Left ventricle myocardium inferior (tissue), 1 donor: ENCODE results near the gene TMEM89. TPM values are rescaled to one million over a fixed set of nuclear protein-coding genes. Genes with fewer than 3 reads are reported as not detected.
A peak's percentile ranks its signal among the peaks of the same experiment; 100 is the strongest.

Experiments
- DNase-seq: peaks from one replicate; pipeline ENCODE4 v3.0.0-alpha.2; 2020
- H3K27ac ChIP-seq: fragments of 200-600 bp; replicated peaks from 2 replicates; pipeline ENCODE4 v1.8.0; 2021
- H3K27me3 ChIP-seq: fragments of 200-600 bp; 2 replicates; pipeline ENCODE4 v1.8.0; 2021; ENCODE audit warnings: low read depth
- H3K36me3 ChIP-seq: fragments of 200-600 bp; 2 replicates; pipeline ENCODE4 v1.8.0; 2021
- H3K4me1 ChIP-seq: fragments of 200-600 bp; 2 replicates; pipeline ENCODE4 v1.8.0; 2021
- H3K4me3 ChIP-seq: fragments of 200-600 bp; 2 replicates; pipeline ENCODE4 v1.8.0; 2021; ENCODE audit warnings: mild to moderate bottlenecking, moderate library complexity
- H3K9me3 ChIP-seq: fragments of 200-600 bp; replicated peaks from 2 replicates; pipeline ENCODE4 v1.8.0; 2021
- intact Hi-C: fragments of 100-400 bp; cut with micrococcal nuclease; formaldehyde crosslinking; loops from one replicate; pipeline ENCODE4 v1.11.0; 2022
- total RNA-seq: library from RNA; stranded (reverse); fragmentation: NEBNext Ultra II Directional; extraction: Animal tissue kit (Norgen Biotek cat#: 25700); gene quantifications from one replicate; pipeline ENCODE4 v1.2.1, GENCODE V29; 2021
- TF ChIP-seq, protein P1 (sequence below): fragments of 200-600 bp; IDR thresholded peaks from 2 replicates; pipeline ENCODE4 v1.8.0; 2021; ENCODE audit warnings: antibody characterized with exemption, mild to moderate bottlenecking, borderline replicate concordance
- donor health status: DM: no; HTN: yes; CAD: no; lungs with severe emphysema.

The TMEM89 gene
- total RNA-seq, 1 donor from 2014 or later = not detected

DNA sequence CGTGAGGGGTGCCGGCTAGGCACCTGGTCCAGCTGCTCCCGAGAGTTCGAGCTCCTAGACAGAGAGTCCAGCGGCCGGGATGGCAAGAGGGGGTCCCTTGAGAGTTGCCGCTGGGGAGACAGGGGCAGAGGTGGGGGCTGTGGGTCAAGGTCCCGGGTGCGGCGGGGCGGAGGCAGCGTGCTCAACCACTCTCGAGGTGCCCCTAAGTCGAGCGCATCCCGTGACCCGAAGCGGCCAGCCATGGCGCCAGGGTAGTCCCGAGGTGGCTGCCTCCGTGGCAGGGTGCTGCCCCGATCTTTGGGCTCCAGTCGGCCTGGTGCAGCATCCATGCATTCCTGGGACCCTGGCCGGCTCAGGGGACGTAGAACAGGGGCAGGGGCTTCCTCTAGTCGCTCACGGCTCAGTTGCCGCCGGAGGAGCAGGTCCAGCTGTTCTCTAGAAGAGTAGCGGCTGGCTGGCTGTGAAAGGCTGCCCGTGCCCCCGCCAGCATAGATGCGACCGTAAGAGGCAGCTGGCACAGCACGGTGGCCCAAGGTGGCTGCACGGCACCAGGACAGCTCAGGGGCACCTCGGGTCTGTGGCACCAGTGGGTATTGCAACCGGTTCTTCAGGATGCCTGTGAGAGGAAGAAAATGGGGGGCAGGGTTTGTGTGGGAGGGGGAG is 18.5 kb upstream of the TMEM89 start:
- H3K27me3 ChIP-seq = no peaks in the 10 kb centered on the region
- no peaks in the 10 kb centered on the region for H3K36me3 ChIP-seq
- H3K27ac ChIP-seq = no peak overlapping the region
- no peaks in the 10 kb centered on the region for H3K9me3 ChIP-seq
- intact Hi-C loops = no loop called here
- no peak for DNase-seq
- H3K4me1 ChIP-seq = peaks cover 17% of the 10 kb centered on the region
- TF ChIP-seq, protein P1, sequence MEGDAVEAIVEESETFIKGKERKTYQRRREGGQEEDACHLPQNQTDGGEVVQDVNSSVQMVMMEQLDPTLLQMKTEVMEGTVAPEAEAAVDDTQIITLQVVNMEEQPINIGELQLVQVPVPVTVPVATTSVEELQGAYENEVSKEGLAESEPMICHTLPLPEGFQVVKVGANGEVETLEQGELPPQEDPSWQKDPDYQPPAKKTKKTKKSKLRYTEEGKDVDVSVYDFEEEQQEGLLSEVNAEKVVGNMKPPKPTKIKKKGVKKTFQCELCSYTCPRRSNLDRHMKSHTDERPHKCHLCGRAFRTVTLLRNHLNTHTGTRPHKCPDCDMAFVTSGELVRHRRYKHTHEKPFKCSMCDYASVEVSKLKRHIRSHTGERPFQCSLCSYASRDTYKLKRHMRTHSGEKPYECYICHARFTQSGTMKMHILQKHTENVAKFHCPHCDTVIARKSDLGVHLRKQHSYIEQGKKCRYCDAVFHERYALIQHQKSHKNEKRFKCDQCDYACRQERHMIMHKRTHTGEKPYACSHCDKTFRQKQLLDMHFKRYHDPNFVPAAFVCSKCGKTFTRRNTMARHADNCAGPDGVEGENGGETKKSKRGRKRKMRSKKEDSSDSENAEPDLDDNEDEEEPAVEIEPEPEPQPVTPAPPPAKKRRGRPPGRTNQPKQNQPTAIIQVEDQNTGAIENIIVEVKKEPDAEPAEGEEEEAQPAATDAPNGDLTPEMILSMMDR = no peak
- H3K4me3 ChIP-seq = no peak overlapping the region

DNA sequence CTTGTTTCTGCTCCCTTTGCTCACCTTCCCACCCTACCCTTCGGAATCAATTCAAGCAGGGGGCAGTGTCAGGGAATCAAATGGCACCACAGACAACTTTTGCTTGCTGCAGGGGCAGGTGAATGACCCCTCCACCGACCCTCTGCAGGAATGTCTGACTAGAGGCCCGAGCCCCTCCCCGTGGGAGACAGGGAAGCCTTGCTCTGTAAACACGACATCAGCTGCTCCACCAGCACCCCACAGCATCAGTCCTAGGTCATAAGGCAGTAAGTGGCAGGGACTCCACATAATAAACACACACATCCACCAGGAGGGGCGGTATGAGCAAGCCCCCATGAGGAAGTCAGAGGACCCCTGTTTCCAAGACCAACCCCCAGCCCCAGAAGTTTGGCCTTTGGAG is 15.7 kb upstream of the TMEM89 start:
- Histone ChIP-seq H3K4me1 (peaks cover 32% of the 10 kb centered on the region), H3K4me3 (no peak overlapping the region), H3K27me3 (no peaks in the 10 kb centered on the region), H3K36me3 (peaks cover 10% of the 10 kb centered on the region), H3K9me3 (no peaks in the 10 kb centered on the region), H3K27ac (no peak overlapping the region)
- TF ChIP-seq, protein P1 = no peak
- intact Hi-C loops = no loop called here
- DNase-seq = no peak

DNA sequence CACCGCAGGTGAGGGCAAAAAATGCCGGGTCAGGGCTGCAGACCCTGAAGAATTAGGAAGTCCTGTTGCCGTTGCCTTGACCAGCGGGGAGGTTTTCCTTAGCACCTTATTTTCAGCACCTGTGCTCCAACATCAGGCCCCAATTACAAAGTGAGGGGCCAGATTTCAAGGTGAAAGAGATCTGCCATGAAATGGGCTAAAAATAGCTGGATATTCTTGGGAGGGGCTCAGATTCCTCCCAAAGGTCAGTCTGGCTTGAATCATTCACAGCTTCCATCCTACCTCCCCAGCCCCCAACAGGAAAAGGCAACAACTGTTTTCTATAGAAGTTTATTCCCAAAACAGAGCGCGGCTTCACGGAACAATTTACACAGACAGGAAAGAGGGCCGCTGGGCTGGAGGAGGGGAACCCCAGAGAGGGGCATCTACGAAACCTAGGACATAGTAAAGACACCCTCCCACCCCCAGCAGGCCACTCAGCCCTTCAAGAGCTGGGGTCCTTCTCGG is 14.6 kb upstream of the TMEM89 start:
- Histone ChIP-seq H3K27ac (peak overlapping the region; percentile 94), H3K9me3 (no peaks in the 10 kb centered on the region)
- no peak for DNase-seq

DNA sequence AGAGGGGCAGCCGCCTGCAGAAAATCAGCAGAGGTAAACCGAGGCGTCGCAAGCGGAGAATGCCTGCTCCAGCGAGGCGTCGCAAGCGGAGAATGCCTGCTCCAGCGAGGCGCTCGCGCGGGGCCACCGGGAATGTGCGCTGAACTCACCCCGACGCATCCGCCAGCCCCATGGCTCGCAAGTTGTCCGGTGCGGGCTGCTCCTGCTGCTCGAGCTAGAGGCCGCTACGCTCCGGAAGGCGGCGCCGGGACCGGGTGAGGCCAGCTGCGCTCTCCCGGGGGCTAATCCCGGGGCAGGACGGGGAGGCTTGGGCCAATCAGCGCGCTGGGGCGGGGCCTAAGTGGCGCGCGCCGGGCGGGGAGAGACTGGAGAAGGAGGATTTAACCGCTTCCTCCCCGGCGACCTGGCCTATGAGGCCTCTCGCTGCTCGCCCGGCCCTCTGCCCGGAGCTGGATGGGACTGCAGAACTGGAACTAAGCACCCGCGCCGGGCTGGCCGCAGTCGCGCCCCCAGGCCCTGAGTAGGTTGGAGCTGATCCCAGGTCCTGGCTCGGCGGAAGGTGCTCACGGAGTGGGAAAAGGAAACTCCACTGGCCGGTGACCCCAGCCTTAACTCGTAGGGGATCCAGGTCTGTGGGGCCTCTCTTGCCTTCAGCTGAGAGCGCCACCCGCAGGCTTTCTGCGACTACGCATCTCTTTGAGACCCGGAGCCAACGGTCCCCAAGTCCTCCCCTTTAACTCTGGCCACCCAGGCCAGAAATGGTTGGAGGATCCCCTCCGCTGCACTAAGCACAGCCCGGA is 13.9 kb upstream of the TMEM89 start, which contains the start of gene SLC26A6:
Gene SLC26A6, minus strand, starts transcription at position 240 of the 800 bp plus-strand sequence. Its CDS starts 68 bp downstream, at position 172.
- Histone ChIP-seq H3K36me3 (peaks cover 27% of the 10 kb centered on the region), H3K4me3 (peak within 1 kb of the TSS; percentile 98), H3K27me3 (no peaks in the 10 kb centered on the region), H3K27ac (peak within 1 kb of the TSS; percentile 94), H3K9me3 (no peaks in the 10 kb centered on the region), H3K4me1 (peaks cover 32% of the 10 kb centered on the region)
- DNase-seq = peak; percentile 98
- intact Hi-C loops = no loop called here
- TF ChIP-seq, protein P1 = peak; percentile 55

More for the DNA sequence above, 14.6 kb upstream of the TMEM89 start:
- intact Hi-C loops = no loop called here
- Histone ChIP-seq H3K4me1 (peaks cover 32% of the 10 kb centered on the region), H3K27me3 (no peaks in the 10 kb centered on the region), H3K36me3 (peaks cover 20% of the 10 kb centered on the region), H3K4me3 (peak overlapping the region; percentile 98)
- TF ChIP-seq, protein P1 = no peak

GRCh38 chr3:48634661-48635221 is 13.2 kb upstream of the TMEM89 start:
- Histone ChIP-seq H3K9me3 (no peaks in the 10 kb centered on the region), H3K4me1 (peaks cover 32% of the 10 kb centered on the region), H3K27ac (peak overlapping the region; percentile 94), H3K27me3 (no peaks in the 10 kb centered on the region), H3K4me3 (peak overlapping the region; percentile 98), H3K36me3 (peaks cover 34% of the 10 kb centered on the region)
- intact Hi-C loops = no loop called here
- TF ChIP-seq, protein P1 = no peak
- DNase-seq = peak; percentile 55
